ENCODE measurements around the gene CCR5AS.

The CCR5AS gene

DNA sequence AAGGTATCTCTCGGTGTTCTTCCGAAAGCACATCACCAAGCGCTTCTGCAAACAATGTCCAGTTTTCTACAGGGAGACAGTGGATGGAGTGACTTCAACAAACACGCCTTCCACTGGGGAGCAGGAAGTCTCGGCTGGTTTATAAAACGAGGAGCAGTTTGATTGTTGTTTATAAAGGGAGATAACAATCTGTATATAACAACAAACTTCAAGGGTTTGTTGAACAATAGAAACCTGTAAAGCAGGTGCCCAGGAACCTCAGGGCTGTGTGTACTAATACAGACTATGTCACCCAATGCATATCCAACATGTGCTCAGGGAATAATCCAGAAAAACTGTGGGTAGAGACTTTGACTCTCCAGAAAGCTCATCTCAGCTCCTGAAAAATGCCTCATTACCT lies 48.4 kb downstream of the CCR5AS start:
- no peak for TF ChIP-seq POLR2A (IDR thresholded peaks at IDR 0.05)
- TF ChIP-seq, protein P1, sequence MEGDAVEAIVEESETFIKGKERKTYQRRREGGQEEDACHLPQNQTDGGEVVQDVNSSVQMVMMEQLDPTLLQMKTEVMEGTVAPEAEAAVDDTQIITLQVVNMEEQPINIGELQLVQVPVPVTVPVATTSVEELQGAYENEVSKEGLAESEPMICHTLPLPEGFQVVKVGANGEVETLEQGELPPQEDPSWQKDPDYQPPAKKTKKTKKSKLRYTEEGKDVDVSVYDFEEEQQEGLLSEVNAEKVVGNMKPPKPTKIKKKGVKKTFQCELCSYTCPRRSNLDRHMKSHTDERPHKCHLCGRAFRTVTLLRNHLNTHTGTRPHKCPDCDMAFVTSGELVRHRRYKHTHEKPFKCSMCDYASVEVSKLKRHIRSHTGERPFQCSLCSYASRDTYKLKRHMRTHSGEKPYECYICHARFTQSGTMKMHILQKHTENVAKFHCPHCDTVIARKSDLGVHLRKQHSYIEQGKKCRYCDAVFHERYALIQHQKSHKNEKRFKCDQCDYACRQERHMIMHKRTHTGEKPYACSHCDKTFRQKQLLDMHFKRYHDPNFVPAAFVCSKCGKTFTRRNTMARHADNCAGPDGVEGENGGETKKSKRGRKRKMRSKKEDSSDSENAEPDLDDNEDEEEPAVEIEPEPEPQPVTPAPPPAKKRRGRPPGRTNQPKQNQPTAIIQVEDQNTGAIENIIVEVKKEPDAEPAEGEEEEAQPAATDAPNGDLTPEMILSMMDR (IDR thresholded peaks at IDR 0.05), result no peak
- no peak overlapping the region for H3K27ac ChIP-seq
- H3K36me3 ChIP-seq (replicated peaks in 1 of 2; ENCODE audit: insufficient read depth in 1 of 2, low read depth in 2 of 2), result no peaks in the 10 kb centered on the region
- no peaks in the 10 kb centered on the region for H3K9me3 ChIP-seq
- H3K4me3 ChIP-seq, result no peak overlapping the region
- intact Hi-C loops (cut with DNase I), result no loop called here
- H3K27me3 ChIP-seq, result no peaks in the 10 kb centered on the region
- H3K4me1 ChIP-seq, result no peaks in the 10 kb centered on the region
- DNase-seq, result no peak
- no peak for ATAC-seq
- 69 to 81% methylated on average over 6 of the region's 6 CpGs for WGBS, 2 donors

DNA sequence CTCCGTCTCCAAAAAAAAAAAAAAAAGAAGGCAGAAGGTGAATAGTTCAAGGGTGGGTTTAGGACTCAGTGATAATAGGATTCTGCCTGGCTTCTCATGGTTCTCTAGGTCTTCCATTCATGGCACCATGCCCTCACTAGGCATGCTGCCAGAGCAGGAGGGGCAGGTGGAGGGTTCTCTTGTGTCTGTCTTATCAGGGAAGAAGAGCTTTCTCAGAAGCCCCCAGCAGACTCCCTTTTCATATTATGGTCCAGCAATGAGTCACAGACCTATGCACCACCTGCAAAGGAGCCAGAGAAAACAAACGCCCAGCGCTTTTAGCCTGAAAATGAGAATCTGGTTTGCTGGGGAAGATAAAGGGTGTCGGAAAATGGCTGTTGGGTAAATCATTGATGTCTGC lies 50.0 kb downstream of the CCR5AS start:
- intact Hi-C loops (cut with DNase I), result no loop called here
- 38 to 41% methylated on average over 4 of the region's 4 CpGs for WGBS, 2 donors

DNA sequence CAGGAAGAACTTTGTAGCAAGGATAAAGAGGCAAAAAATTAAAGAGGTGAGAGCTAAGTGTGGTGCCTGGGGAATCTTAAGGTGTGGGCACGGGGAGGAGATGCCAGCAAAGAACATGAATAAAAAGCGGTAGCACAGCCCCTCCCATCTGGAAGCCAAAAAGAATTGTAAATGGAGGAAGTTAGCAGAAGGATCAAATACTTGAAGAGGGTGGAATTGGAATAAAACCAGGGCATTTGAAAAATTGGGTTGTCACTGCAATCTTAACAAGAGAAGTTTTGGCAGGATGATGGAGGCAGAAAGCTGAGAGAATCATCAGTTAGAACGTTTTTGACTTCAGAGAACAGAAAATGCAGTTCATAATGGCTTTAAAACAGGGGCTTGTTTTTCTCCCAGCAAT lies 50.6 kb downstream of the CCR5AS start:
- TF ChIP-seq, protein P1 (IDR thresholded peaks at IDR 0.05), result no peak
- TF ChIP-seq POLR2A (IDR thresholded peaks at IDR 0.05), result no peak
- Histone ChIP-seq H3K27me3 (no peaks in the 10 kb centered on the region), H3K4me1 (no peaks in the 10 kb centered on the region), H3K36me3 (replicated peaks in 1 of 2; ENCODE audit: insufficient read depth in 1 of 2, low read depth in 2 of 2) (no peaks in the 10 kb centered on the region), H3K9me3 (no peaks in the 10 kb centered on the region), H3K4me3 (no peak overlapping the region), H3K27ac (no peak overlapping the region)
- intact Hi-C loops (cut with DNase I), result no loop called here
- no peak for ATAC-seq
- no peak for DNase-seq
- 37 to 58% methylated on average over 3 of the region's 3 CpGs for WGBS, 2 donors

More for the DNA sequence above, 50.0 kb downstream of the CCR5AS start:
- DNase-seq (no peak), ATAC-seq (no peak)
- Histone ChIP-seq H3K36me3 (replicated peaks in 1 of 2; ENCODE audit: insufficient read depth in 1 of 2, low read depth in 2 of 2) (no peaks in the 10 kb centered on the region), H3K27ac (no peak overlapping the region), H3K4me1 (no peaks in the 10 kb centered on the region), H3K9me3 (no peaks in the 10 kb centered on the region), H3K4me3 (no peak overlapping the region), H3K27me3 (no peaks in the 10 kb centered on the region)
- TF ChIP-seq, protein P1 (IDR thresholded peaks at IDR 0.05), result no peak
- TF ChIP-seq POLR2A (IDR thresholded peaks at IDR 0.05), result no peak

DNA sequence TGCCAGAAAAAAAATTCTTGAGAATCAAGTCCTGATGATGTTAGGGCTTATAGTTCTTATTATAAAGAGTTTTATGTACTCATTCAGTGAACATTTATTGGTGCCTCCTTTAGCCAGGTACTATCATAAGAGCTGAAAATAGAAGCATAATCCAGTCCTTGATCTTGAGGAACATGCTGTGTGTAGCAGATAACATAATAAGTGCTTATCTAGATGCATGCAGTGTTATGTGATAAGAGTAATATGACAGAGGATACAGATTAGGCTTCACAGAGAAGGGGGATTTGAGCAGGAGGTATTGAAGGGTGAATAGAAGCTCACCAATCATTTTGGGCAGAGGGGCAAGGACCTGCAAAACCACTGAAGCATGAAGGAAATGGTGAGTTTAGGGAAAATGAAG lies 51.9 kb downstream of the CCR5AS start:
- Histone ChIP-seq H3K27me3 (no peaks in the 10 kb centered on the region), H3K36me3 (replicated peaks in 1 of 2; ENCODE audit: insufficient read depth in 1 of 2, low read depth in 2 of 2) (no peaks in the 10 kb centered on the region), H3K27ac (no peak overlapping the region), H3K4me3 (no peak overlapping the region), H3K4me1 (no peaks in the 10 kb centered on the region), H3K9me3 (no peaks in the 10 kb centered on the region)
- no peak for TF ChIP-seq POLR2A (IDR thresholded peaks at IDR 0.05)
- TF ChIP-seq, protein P1 (IDR thresholded peaks at IDR 0.05), result no peak
- ATAC-seq (no peak), DNase-seq (no peak)
- intact Hi-C loops (cut with DNase I), result no loop called here

DNA sequence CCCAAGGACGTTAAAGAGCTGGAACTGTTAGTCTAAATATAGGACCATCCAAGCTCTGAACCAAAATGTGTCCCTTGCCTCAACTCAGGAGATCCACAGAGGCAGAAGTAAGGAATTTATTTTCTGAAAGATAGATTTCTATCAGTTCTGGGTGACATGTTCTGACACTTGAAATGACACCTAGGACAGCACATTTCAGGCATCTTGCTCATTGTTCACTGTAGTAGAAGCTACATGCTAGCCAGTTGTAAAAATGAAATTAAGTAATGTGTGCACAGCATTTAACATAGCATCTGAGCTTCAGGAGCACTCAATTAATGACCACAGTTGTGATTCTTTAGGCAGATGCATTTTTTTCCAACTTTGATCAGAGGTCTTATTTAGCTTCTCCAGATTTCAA lies 52.4 kb downstream of the CCR5AS start:
- Histone ChIP-seq H3K4me1 (no peaks in the 10 kb centered on the region), H3K27me3 (no peaks in the 10 kb centered on the region), H3K9me3 (no peaks in the 10 kb centered on the region), H3K36me3 (replicated peaks in 1 of 2; ENCODE audit: insufficient read depth in 1 of 2, low read depth in 2 of 2) (no peaks in the 10 kb centered on the region), H3K27ac (no peak overlapping the region), H3K4me3 (no peak overlapping the region)
- no peak for ATAC-seq
- intact Hi-C loops (cut with DNase I), result no loop called here
- no peak for DNase-seq
- WGBS, 2 donors, result 14 to 33% methylated on average over 1 of the region's 1 CpG
- TF ChIP-seq, protein P1 (IDR thresholded peaks at IDR 0.05), result no peak
- no peak for TF ChIP-seq POLR2A (IDR thresholded peaks at IDR 0.05)
